Thyroid gland (tissue), 4 donors: ENCODE data around the gene MAML3.

Source experiments
- POLR2A ChIP-seq, 2 donors: fragments of 450-650 bp; IDR thresholded peaks; one replicate each; pipeline ENCODE4 v1.6.1; 2017; ENCODE audit warnings: antibody characterized with exemption in 2 of 2, mild to moderate bottlenecking in 2 of 2, moderate library complexity in 1 of 2
- TF ChIP-seq, protein P1 (sequence below), 6 experiments: fragments of 200-600 bp in 3 of 6; fragments of 450-650 bp in 3 of 6; sonication (generic) in 3 of 6; IDR thresholded peaks; one replicate each; pipeline ENCODE4 v1.5.1; 2016 to 2019; ENCODE audit warnings: antibody characterized with exemption in 6 of 6, mild to moderate bottlenecking in 2 of 6, inconsistent platforms in 1 of 6, moderate library complexity in 1 of 6

GRCh38 chr4:139968831-139969230, 185.2 kb downstream of the MAML3 start:
- TF ChIP-seq, protein P1, sequence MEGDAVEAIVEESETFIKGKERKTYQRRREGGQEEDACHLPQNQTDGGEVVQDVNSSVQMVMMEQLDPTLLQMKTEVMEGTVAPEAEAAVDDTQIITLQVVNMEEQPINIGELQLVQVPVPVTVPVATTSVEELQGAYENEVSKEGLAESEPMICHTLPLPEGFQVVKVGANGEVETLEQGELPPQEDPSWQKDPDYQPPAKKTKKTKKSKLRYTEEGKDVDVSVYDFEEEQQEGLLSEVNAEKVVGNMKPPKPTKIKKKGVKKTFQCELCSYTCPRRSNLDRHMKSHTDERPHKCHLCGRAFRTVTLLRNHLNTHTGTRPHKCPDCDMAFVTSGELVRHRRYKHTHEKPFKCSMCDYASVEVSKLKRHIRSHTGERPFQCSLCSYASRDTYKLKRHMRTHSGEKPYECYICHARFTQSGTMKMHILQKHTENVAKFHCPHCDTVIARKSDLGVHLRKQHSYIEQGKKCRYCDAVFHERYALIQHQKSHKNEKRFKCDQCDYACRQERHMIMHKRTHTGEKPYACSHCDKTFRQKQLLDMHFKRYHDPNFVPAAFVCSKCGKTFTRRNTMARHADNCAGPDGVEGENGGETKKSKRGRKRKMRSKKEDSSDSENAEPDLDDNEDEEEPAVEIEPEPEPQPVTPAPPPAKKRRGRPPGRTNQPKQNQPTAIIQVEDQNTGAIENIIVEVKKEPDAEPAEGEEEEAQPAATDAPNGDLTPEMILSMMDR (IDR thresholded peaks at IDR 0.05), result no peak
- TF ChIP-seq POLR2A (IDR thresholded peaks at IDR 0.05), result no peak
